Adipocyte (in vitro differentiated cells): ENCODE data around the gene KRTAP5-8.
"Not testable (repeated sequence)": the region's sequence is repeated elsewhere in the genome, so short reads cannot be mapped to it uniquely, and the experiment has no call there.

Experiments used
- DNase-seq: peaks from one replicate; pipeline ENCODE4 v3.0.0-alpha.2; 2015; ENCODE audit warnings: low read depth
- H3K27me3 ChIP-seq: replicated peaks from 2 replicates; pipeline ENCODE4 v1.7.0; 2013; ENCODE audit warnings: mild to moderate bottlenecking, low read length, moderate library complexity; ENCODE audit not compliant: control insufficient read depth, insufficient read depth
- H3K36me3 ChIP-seq: 2 replicates; pipeline ENCODE4 v1.7.0; 2013; ENCODE audit warnings: low read length, mild to moderate bottlenecking, moderate library complexity; ENCODE audit not compliant: control insufficient read depth, insufficient read depth, severe bottlenecking
- H3K4me1 ChIP-seq: 2 replicates; pipeline ENCODE4 v1.7.0; 2013; ENCODE audit warnings: mild to moderate bottlenecking, low read length, moderate library complexity; ENCODE audit not compliant: control insufficient read depth, insufficient read depth
- H3K4me3 ChIP-seq: 2 replicates; pipeline ENCODE4 v1.7.0; 2013; ENCODE audit warnings: mild to moderate bottlenecking, low read length, moderate library complexity
- H3K9ac ChIP-seq: 2 replicates; pipeline ENCODE4 v1.7.0; 2013; ENCODE audit warnings: mild to moderate bottlenecking, low read length, moderate library complexity
- H3K9me3 ChIP-seq: 2 replicates; pipeline ENCODE4 v1.7.0; 2013; ENCODE audit warnings: mild to moderate bottlenecking, low read length, moderate library complexity; ENCODE audit not compliant: control insufficient read depth

Gene KRTAP5-8

GRCh38 chr11:71537977-71538665 lies at the start of gene KRTAP5-8:
KRTAP5-8 (plus strand) TSS chr11:71538025; CDS start chr11:71538056, 31 bp downstream.
- H3K36me3 ChIP-seq, DNase-seq, H3K9ac ChIP-seq, H3K9me3 ChIP-seq, H3K27me3 ChIP-seq, H3K4me1 ChIP-seq, H3K4me3 ChIP-seq: not testable (repeated sequence)

GRCh38 chr11:71488681-71489270 lies 49.0 kb upstream of the KRTAP5-8 start:
- Histone ChIP-seq H3K9ac (no peak overlapping the region), H3K4me3 (no peak overlapping the region), H3K36me3 (peaks cover 74% of the 10 kb centered on the region), H3K9me3 (no peaks in the 10 kb centered on the region), H3K4me1 (no peaks in the 10 kb centered on the region), H3K27me3 (no peaks in the 10 kb centered on the region)
- DNase-seq, result no peak

GRCh38 chr11:71489311-71490043 lies 48.3 kb upstream of the KRTAP5-8 start:
- DNase-seq, result no peak
- no peaks in the 10 kb centered on the region for H3K9me3 ChIP-seq
- H3K36me3 ChIP-seq, result peaks cover 71% of the 10 kb centered on the region

GRCh38 chr11:71490044-71490730 lies 47.6 kb upstream of the KRTAP5-8 start:
- Histone ChIP-seq H3K27me3 (no peaks in the 10 kb centered on the region), H3K9ac (no peak overlapping the region), H3K4me1 (no peaks in the 10 kb centered on the region), H3K36me3 (peaks cover 70% of the 10 kb centered on the region), H3K9me3 (no peaks in the 10 kb centered on the region), H3K4me3 (no peak overlapping the region)
- no peak for DNase-seq

More at GRCh38 chr11:71489311-71490043, 48.3 kb upstream of the KRTAP5-8 start:
- no peak overlapping the region for H3K4me3 ChIP-seq
- no peak overlapping the region for H3K9ac ChIP-seq
- H3K27me3 ChIP-seq, result no peaks in the 10 kb centered on the region
- no peaks in the 10 kb centered on the region for H3K4me1 ChIP-seq

GRCh38 chr11:71490731-71491390 lies 47.0 kb upstream of the KRTAP5-8 start:
- no peak for DNase-seq
- Histone ChIP-seq H3K36me3 (peaks cover 70% of the 10 kb centered on the region), H3K9ac (no peak overlapping the region), H3K9me3 (no peaks in the 10 kb centered on the region), H3K27me3 (no peaks in the 10 kb centered on the region), H3K4me3 (no peak overlapping the region), H3K4me1 (no peaks in the 10 kb centered on the region)

GRCh38 chr11:71491531-71491930 lies 46.3 kb upstream of the KRTAP5-8 start:
- H3K36me3 ChIP-seq, result peaks cover 70% of the 10 kb centered on the region
- H3K4me1 ChIP-seq, result no peaks in the 10 kb centered on the region
- no peaks in the 10 kb centered on the region for H3K9me3 ChIP-seq
- no peak for DNase-seq
- no peaks in the 10 kb centered on the region for H3K27me3 ChIP-seq
- H3K4me3 ChIP-seq, result no peak overlapping the region
- no peak overlapping the region for H3K9ac ChIP-seq

- no peak for DNase-seq
- Histone ChIP-seq H3K4me3 (no peak overlapping the region), H3K4me1 (no peaks in the 10 kb centered on the region), H3K9ac (no peak overlapping the region), H3K27me3 (no peaks in the 10 kb centered on the region), H3K9me3 (no peaks in the 10 kb centered on the region), H3K36me3 (peaks cover 70% of the 10 kb centered on the region)
These were observed 45.9 kb upstream of the KRTAP5-8 start for GRCh38 chr11:71491940-71492339.

GRCh38 chr11:71495286-71496230 lies 42.3 kb upstream of the KRTAP5-8 start:
- Histone ChIP-seq H3K9ac (no peak overlapping the region), H3K4me3 (no peak overlapping the region), H3K9me3 (no peaks in the 10 kb centered on the region), H3K4me1 (peaks cover 6% of the 10 kb centered on the region), H3K36me3 (peaks cover 87% of the 10 kb centered on the region), H3K27me3 (no peaks in the 10 kb centered on the region)
- DNase-seq, result no peak

- no peaks in the 10 kb centered on the region for H3K9me3 ChIP-seq
- no peak overlapping the region for H3K4me3 ChIP-seq
- H3K4me1 ChIP-seq, result peaks cover 7% of the 10 kb centered on the region
- no peak for DNase-seq
- H3K36me3 ChIP-seq, result peaks cover 87% of the 10 kb centered on the region
- H3K27me3 ChIP-seq, result no peaks in the 10 kb centered on the region
- no peak overlapping the region for H3K9ac ChIP-seq
These were observed 41.4 kb upstream of the KRTAP5-8 start for GRCh38 chr11:71496421-71496820.

GRCh38 chr11:71498091-71498490 lies 39.7 kb upstream of the KRTAP5-8 start:
- H3K9ac ChIP-seq, result no peak overlapping the region
- H3K4me3 ChIP-seq, result no peak overlapping the region
- peaks cover 7% of the 10 kb centered on the region for H3K4me1 ChIP-seq
- no peak for DNase-seq
- no peaks in the 10 kb centered on the region for H3K9me3 ChIP-seq
- peaks cover 77% of the 10 kb centered on the region for H3K36me3 ChIP-seq
- no peaks in the 10 kb centered on the region for H3K27me3 ChIP-seq
